Glutamatergic neuron (in vitro differentiated cells): ENCODE results near the gene EMID1. TPM values are rescaled to one million over a fixed set of nuclear protein-coding genes. Genes with fewer than 3 reads are reported as not detected.

Experiments
- DNase-seq: peaks from one replicate; pipeline ENCODE4 v3.0.0; 2022
- H3K27ac Mint-ChIP-seq: one replicate; pipeline ENCODE4 v1.8.0; 2020; ENCODE audit warnings: mild to moderate bottlenecking, mixed read lengths, inconsistent platforms; ENCODE audit not compliant: unreplicated experiment
- H3K27me3 Mint-ChIP-seq: one replicate; pipeline ENCODE4 v1.8.0; 2020; ENCODE audit warnings: mild to moderate bottlenecking, moderate library complexity, mixed read lengths, inconsistent platforms; ENCODE audit not compliant: unreplicated experiment
- H3K36me3 Mint-ChIP-seq: one replicate; pipeline ENCODE4 v1.8.0; 2020; ENCODE audit warnings: mild to moderate bottlenecking, mixed read lengths, inconsistent platforms; ENCODE audit not compliant: unreplicated experiment
- H3K4me1 Mint-ChIP-seq: one replicate; pipeline ENCODE4 v1.8.0; 2020; ENCODE audit warnings: mild to moderate bottlenecking, low read depth, mixed read lengths, inconsistent platforms; ENCODE audit not compliant: unreplicated experiment
- H3K4me3 Mint-ChIP-seq: one replicate; pipeline ENCODE4 v1.8.0; 2020; ENCODE audit warnings: mild to moderate bottlenecking, mixed read lengths, inconsistent platforms; ENCODE audit not compliant: unreplicated experiment
- H3K9me3 Mint-ChIP-seq: one replicate; pipeline ENCODE4 v1.8.0; 2020; ENCODE audit warnings: mild to moderate bottlenecking, moderate library complexity, mixed read lengths, inconsistent platforms; ENCODE audit not compliant: unreplicated experiment
- total RNA-seq: library from RNA; stranded (reverse); fragmentation: NEBNext Ultra II Directional; extraction: Animal tissue kit (Norgen Biotek cat#: 25700); gene quantifications from one replicate; pipeline ENCODE4 v1.2.1, GENCODE V29; 2021; ENCODE audit not compliant: unreplicated experiment
- TF ChIP-seq, protein P1 (sequence below): fragments of 200-600 bp; sonication (generic); IDR thresholded peaks from one replicate; pipeline ENCODE4 v1.5.0; 2021; ENCODE audit not compliant: partially characterized antibody, unreplicated experiment

Gene EMID1
- total RNA-seq, 1 donor from 2014 or later: 0.76 TPM

DNA sequence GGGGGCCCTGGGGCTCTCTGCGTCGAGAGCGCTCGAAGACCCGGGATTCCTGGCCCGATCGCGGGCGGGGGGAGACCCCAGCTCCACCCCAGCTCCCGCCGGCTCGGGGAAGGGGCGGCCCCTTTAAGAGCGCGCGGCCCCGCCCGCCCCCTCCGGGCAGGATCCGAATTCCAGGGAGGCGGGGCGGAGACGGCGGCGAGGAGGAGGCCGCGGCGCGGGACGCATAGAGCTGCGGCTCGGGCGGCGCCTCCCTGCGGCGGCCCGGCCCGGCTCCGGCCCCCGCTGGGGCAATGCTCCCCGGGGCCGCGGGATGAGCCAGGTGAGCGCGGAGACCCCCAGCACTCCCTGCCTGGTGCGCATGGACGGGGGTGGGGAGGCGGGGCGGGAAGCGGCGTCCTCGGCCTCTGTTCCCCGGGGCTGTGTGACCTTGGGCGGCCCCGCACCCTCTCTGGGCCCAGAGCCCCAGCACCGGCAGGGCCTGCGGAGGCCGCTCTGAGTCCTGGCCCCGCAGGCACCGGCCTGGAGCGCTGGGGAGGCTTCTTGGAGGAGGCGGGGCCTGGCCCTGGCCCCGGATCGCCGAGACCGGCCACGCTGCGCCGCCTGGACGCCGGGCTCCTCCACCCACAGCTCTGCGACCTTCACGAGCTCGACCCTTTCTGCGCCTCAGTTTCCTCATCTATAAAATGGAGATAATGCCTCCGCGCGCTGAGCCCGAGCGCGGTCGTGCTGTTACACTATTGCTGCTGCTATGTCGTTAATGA is 101.3 kb downstream of the EMID1 start:
- H3K36me3 Mint-ChIP-seq: no peaks in the 10 kb centered on the region
- H3K27ac Mint-ChIP-seq: peak overlapping the region; percentile 78
- peak overlapping the region; percentile 89 for H3K4me3 Mint-ChIP-seq
- peaks cover 3% of the 10 kb centered on the region for H3K27me3 Mint-ChIP-seq
- peaks cover 4% of the 10 kb centered on the region for H3K4me1 Mint-ChIP-seq
- TF ChIP-seq, protein P1, sequence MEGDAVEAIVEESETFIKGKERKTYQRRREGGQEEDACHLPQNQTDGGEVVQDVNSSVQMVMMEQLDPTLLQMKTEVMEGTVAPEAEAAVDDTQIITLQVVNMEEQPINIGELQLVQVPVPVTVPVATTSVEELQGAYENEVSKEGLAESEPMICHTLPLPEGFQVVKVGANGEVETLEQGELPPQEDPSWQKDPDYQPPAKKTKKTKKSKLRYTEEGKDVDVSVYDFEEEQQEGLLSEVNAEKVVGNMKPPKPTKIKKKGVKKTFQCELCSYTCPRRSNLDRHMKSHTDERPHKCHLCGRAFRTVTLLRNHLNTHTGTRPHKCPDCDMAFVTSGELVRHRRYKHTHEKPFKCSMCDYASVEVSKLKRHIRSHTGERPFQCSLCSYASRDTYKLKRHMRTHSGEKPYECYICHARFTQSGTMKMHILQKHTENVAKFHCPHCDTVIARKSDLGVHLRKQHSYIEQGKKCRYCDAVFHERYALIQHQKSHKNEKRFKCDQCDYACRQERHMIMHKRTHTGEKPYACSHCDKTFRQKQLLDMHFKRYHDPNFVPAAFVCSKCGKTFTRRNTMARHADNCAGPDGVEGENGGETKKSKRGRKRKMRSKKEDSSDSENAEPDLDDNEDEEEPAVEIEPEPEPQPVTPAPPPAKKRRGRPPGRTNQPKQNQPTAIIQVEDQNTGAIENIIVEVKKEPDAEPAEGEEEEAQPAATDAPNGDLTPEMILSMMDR: no peak
- DNase-seq: peak; percentile 91
- peaks cover 7% of the 10 kb centered on the region for H3K9me3 Mint-ChIP-seq

DNA sequence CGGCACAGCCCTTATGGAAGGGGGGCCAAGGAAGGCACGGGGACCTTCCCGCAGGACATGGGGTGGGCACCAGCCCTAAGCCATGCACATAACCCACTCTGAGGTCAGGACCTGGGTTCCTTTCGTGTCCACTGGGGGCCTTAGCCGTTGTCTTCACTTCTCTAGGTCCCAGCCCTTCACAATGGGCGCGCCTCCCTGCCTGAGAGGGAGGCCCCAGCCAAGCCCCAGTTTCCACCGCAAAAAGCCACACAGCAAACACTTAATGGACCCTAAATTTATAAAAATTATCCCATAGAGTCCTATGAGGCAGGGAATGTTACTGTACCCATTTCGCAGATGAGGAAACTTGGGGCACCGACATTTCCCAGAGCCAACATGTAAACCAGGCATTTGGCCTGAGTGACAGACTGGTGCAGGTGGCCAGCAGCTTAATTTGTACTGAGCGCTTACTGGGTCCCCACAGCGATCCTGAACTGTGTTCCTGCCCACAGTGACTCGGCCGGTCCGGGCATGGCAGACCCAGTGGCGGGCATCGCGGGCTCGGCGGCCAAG is 102.0 kb downstream of the EMID1 start:
- peaks cover 4% of the 10 kb centered on the region for H3K27me3 Mint-ChIP-seq
- H3K27ac Mint-ChIP-seq: peak overlapping the region; percentile 78
- H3K9me3 Mint-ChIP-seq: peaks cover 7% of the 10 kb centered on the region
- peaks cover 2% of the 10 kb centered on the region for H3K4me1 Mint-ChIP-seq
- TF ChIP-seq, protein P1: no peak
- no peak for DNase-seq
- peak overlapping the region; percentile 89 for H3K4me3 Mint-ChIP-seq
- no peaks in the 10 kb centered on the region for H3K36me3 Mint-ChIP-seq

DNA sequence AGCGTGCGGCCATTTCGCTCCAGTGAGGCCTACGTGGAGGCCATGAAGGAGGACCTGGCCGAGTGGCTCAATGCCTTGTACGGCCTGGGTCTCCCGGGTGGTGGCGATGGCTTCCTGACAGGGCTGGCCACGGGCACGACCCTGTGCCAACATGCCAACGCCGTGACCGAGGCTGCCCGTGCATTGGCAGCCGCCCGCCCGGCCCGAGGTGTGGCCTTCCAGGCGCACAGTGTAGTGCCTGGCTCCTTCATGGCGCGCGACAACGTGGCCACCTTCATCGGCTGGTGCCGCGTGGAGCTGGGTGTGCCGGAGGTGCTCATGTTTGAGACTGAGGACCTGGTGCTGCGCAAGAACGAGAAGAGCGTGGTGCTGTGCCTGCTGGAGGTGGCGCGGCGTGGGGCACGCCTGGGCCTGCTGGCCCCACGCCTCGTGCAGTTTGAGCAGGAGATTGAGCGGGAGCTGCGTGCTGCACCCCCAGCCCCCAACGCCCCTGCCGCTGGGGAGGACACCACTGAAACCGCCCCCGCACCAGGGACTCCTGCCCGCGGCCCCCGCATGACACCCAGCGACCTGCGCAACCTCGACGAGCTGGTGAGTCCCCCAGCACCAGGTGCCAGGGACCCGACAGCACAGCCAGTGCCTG is 102.6 kb downstream of the EMID1 start:
- H3K27ac Mint-ChIP-seq: no peak overlapping the region
- H3K9me3 Mint-ChIP-seq: peaks cover 7% of the 10 kb centered on the region
- H3K36me3 Mint-ChIP-seq: no peaks in the 10 kb centered on the region
- no peak overlapping the region for H3K4me3 Mint-ChIP-seq
- peaks cover 6% of the 10 kb centered on the region for H3K27me3 Mint-ChIP-seq
- TF ChIP-seq, protein P1: no peak
- no peak for DNase-seq
- peaks cover 2% of the 10 kb centered on the region for H3K4me1 Mint-ChIP-seq

DNA sequence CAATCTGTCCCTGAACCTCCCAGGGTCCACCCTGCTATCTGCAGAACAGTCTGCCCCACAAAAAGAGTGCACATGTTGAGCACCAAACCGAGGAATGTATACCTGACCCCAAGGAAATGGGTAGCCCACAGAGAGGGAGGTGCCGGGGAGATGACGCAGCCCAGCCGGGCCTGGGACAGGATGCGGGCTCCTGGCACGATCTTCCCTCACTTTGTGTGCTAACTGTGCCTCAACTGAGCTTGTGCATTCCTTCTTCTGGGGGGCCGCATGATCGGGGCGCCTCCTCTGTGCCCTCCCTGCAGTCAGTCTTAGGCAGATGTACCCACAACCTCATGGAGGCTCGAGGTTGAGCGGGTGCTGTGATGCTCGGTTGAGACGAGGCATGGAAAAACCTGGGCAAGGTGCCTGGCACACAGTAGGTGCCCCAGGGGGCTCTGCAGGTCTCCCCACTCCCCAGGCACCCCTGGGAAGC is 103.1 kb downstream of the EMID1 start:
- no peak overlapping the region for H3K27ac Mint-ChIP-seq
- no peaks in the 10 kb centered on the region for H3K36me3 Mint-ChIP-seq
- no peak overlapping the region for H3K4me3 Mint-ChIP-seq
- peaks cover 8% of the 10 kb centered on the region for H3K27me3 Mint-ChIP-seq
- H3K4me1 Mint-ChIP-seq: peaks cover 5% of the 10 kb centered on the region
- peaks cover 7% of the 10 kb centered on the region for H3K9me3 Mint-ChIP-seq
- no peak for DNase-seq
- TF ChIP-seq, protein P1: no peak

Other genes with a start within 250 kb of the EMID1 start
- gene C22orf31, start 144.1 kb upstream of the EMID1 start, total RNA-seq: not detected
- 20.5 TPM for gene KREMEN1, start 132.9 kb upstream of the EMID1 start, total RNA-seq
- gene RHBDD3, start 62.1 kb downstream of the EMID1 start, total RNA-seq: 50.4 TPM
- gene EWSR1, start 62.4 kb downstream of the EMID1 start, total RNA-seq: 355 TPM
- gene GAS2L1, start 100.8 kb downstream of the EMID1 start, total RNA-seq: 10.3 TPM
- 1.3 TPM for gene RASL10A, start 109.8 kb downstream of the EMID1 start, total RNA-seq
- gene AP1B1, start 182.7 kb downstream of the EMID1 start, total RNA-seq: 77.9 TPM
- gene RFPL1, start 232.7 kb downstream of the EMID1 start, total RNA-seq: not detected